ENCODE measurements around the gene NAV2. TPM values are rescaled to one million over a fixed set of nuclear protein-coding genes. Genes with fewer than 3 reads are reported as not detected.

NAV2 gene
- polyA plus RNA-seq, 1 donor (not counting 4 experiments of a cell fraction or from before 2014, with no cell fraction given): 4.0 TPM

DNA sequence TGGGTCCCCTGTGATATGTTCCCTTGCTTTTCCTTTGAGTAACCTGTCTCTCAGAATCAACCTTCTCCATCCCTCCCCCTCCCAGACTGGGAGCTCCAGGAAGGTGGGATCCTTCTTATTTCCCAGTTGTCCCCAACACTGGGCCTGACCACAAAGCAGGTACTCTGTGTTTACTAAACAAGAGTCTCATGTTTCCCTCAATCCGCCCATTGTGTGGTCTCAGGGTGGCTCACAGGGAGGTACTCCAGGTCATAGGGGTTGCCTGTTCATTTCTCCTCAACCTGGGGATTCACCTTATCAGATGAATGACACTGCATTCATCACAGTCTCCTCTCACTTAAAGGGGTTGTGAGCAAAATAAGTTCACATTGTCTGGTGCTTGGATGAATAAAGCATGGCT is 26.4 kb upstream of the NAV2 start:
- no peak overlapping the region for H3K9ac ChIP-seq (ENCODE audit: control insufficient read depth, extremely low read depth, insufficient read depth, low read length)
- no peaks in the 10 kb centered on the region for H3K36me3 ChIP-seq (ENCODE audit: control insufficient read depth in 2 of 2, extremely low read depth in 1 of 2, insufficient read depth in 2 of 2, low read length in 2 of 2)
- FAIRE-seq (no peak), DNase-seq (ENCODE audit: low read depth, low spot score) (no peak)
- no peak overlapping the region for H3K4me3 ChIP-seq (ENCODE audit: control insufficient read depth in 2 of 3, extremely low read depth in 1 of 3, insufficient read depth in 2 of 3, low read depth in 1 of 3, low read length in 3 of 3)
- H2AFZ ChIP-seq (ENCODE audit: control insufficient read depth, low read length): no peak overlapping the region
- no peaks in the 10 kb centered on the region for H4K20me1 ChIP-seq (ENCODE audit: control insufficient read depth, extremely low read depth, insufficient read depth, low read length)
- no peaks in the 10 kb centered on the region for H3K9me3 ChIP-seq (ENCODE audit: control insufficient read depth, low read depth, low read length)
- dilution Hi-C loops (cut with MboI; ENCODE audit: extremely low pct_ligation_motif_present, low sequenced_read_pairs): no loop called here
- no peaks in the 10 kb centered on the region for H3K4me1 ChIP-seq (ENCODE audit: control insufficient read depth, extremely low read depth, insufficient read depth, low read length)
- no peak overlapping the region for H3K4me2 ChIP-seq (ENCODE audit: control insufficient read depth, extremely low read depth, insufficient read depth, low read depth, low read length)
- H3K27ac ChIP-seq (ENCODE audit: control insufficient read depth, insufficient read depth, low read length): no peak overlapping the region
- TF ChIP-seq EZH2 (IDR thresholded peaks at IDR 0.05; ENCODE audit: low read length): no peak
- TF ChIP-seq, protein P1, sequence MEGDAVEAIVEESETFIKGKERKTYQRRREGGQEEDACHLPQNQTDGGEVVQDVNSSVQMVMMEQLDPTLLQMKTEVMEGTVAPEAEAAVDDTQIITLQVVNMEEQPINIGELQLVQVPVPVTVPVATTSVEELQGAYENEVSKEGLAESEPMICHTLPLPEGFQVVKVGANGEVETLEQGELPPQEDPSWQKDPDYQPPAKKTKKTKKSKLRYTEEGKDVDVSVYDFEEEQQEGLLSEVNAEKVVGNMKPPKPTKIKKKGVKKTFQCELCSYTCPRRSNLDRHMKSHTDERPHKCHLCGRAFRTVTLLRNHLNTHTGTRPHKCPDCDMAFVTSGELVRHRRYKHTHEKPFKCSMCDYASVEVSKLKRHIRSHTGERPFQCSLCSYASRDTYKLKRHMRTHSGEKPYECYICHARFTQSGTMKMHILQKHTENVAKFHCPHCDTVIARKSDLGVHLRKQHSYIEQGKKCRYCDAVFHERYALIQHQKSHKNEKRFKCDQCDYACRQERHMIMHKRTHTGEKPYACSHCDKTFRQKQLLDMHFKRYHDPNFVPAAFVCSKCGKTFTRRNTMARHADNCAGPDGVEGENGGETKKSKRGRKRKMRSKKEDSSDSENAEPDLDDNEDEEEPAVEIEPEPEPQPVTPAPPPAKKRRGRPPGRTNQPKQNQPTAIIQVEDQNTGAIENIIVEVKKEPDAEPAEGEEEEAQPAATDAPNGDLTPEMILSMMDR (optimal IDR thresholded peaks at IDR 0.05 in 1 of 3, IDR thresholded peaks at IDR 0.05 in 1 of 3, conservative IDR thresholded peaks at IDR 0.05 in 1 of 3; ENCODE audit: extremely low read depth in 1 of 3, insufficient read depth in 2 of 3, low read length in 3 of 3): no peak
- no peaks in the 10 kb centered on the region for H3K9me1 ChIP-seq (ENCODE audit: control insufficient read depth, extremely low read depth, insufficient read depth, low read length)
- H3K79me2 ChIP-seq (ENCODE audit: control insufficient read depth, insufficient read depth, low read length): no peaks in the 10 kb centered on the region
- H3K27me3 ChIP-seq (ENCODE audit: control insufficient read depth, extremely low read depth, insufficient read depth, low read length): peaks cover 6% of the 10 kb centered on the region

DNA sequence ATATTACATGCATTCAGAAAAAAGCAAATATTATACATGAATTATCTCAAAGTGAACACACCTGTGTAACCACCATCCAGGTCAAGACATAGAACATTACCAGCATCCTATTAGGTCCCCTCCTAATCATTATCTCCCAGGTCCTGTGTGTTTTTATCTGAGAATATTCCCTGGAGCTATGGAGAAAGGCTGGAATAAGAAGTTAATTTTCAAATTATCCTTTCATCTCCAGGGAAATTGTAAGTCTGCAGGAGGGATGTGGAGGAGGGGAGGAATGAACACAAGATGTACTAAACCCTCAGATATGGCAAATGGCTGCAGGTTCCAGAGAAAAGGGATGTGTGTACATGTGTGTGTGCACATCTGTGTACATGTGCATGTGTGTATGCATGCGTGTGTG is 25.2 kb upstream of the NAV2 start:
- H3K9me3 ChIP-seq (ENCODE audit: control insufficient read depth, low read depth, low read length): no peaks in the 10 kb centered on the region
- no peaks in the 10 kb centered on the region for H3K4me1 ChIP-seq (ENCODE audit: control insufficient read depth, extremely low read depth, insufficient read depth, low read length)
- H2AFZ ChIP-seq (ENCODE audit: control insufficient read depth, low read length): no peak overlapping the region
- dilution Hi-C loops (cut with MboI; ENCODE audit: extremely low pct_ligation_motif_present, low sequenced_read_pairs): no loop called here
- H3K36me3 ChIP-seq (ENCODE audit: control insufficient read depth in 2 of 2, extremely low read depth in 1 of 2, insufficient read depth in 2 of 2, low read length in 2 of 2): no peaks in the 10 kb centered on the region
- H3K27ac ChIP-seq (ENCODE audit: control insufficient read depth, insufficient read depth, low read length): no peak overlapping the region
- no peak overlapping the region for H3K4me2 ChIP-seq (ENCODE audit: control insufficient read depth, extremely low read depth, insufficient read depth, low read depth, low read length)
- peaks cover 6% of the 10 kb centered on the region for H3K27me3 ChIP-seq (ENCODE audit: control insufficient read depth, extremely low read depth, insufficient read depth, low read length)
- H4K20me1 ChIP-seq (ENCODE audit: control insufficient read depth, extremely low read depth, insufficient read depth, low read length): no peaks in the 10 kb centered on the region
- no peak for FAIRE-seq
- no peak overlapping the region for H3K4me3 ChIP-seq (ENCODE audit: control insufficient read depth in 2 of 3, extremely low read depth in 1 of 3, insufficient read depth in 2 of 3, low read depth in 1 of 3, low read length in 3 of 3)
- TF ChIP-seq, protein P1 (optimal IDR thresholded peaks at IDR 0.05 in 1 of 3, IDR thresholded peaks at IDR 0.05 in 1 of 3, conservative IDR thresholded peaks at IDR 0.05 in 1 of 3; ENCODE audit: extremely low read depth in 1 of 3, insufficient read depth in 2 of 3, low read length in 3 of 3): no peak
- TF ChIP-seq EZH2 (IDR thresholded peaks at IDR 0.05; ENCODE audit: low read length): no peak
- no peaks in the 10 kb centered on the region for H3K79me2 ChIP-seq (ENCODE audit: control insufficient read depth, insufficient read depth, low read length)
- no peak for DNase-seq (ENCODE audit: low read depth, low spot score)
- no peak overlapping the region for H3K9ac ChIP-seq (ENCODE audit: control insufficient read depth, extremely low read depth, insufficient read depth, low read length)
- no peaks in the 10 kb centered on the region for H3K9me1 ChIP-seq (ENCODE audit: control insufficient read depth, extremely low read depth, insufficient read depth, low read length)
